ENCODE data around the gene SMPX. TPM values are rescaled to one million over a fixed set of nuclear protein-coding genes. Genes with fewer than 3 reads are reported as not detected.

The SMPX gene
- total RNA-seq, 2 experiments from 2014 or later = not detected

GRCh38 chrX:21741364-21741763 is 16.6 kb downstream of the SMPX start:
- Mint-ChIP-seq H3K27ac (no peak overlapping the region), H3K4me1 (ENCODE audit: low read depth) (no peaks in the 10 kb centered on the region), H3K27me3 (ENCODE audit: low read depth) (no peaks in the 10 kb centered on the region), H3K4me3 (no peak overlapping the region), H3K36me3 (ENCODE audit: low read depth) (no peaks in the 10 kb centered on the region), H3K9me3 (no peaks in the 10 kb centered on the region)
- intact Hi-C loops (cut with micrococcal nuclease) = loop anchor here (10.0 kb wide), 2 partner anchors 257 to 367 kb away; partner anchors contain the start of gene CNKSR2
- DNase-seq = no peak
- CTCF ChIA-PET = no interaction called here

GRCh38 chrX:21740329-21741274 is 17.3 kb downstream of the SMPX start:
- H3K36me3 Mint-ChIP-seq (ENCODE audit: low read depth) = no peaks in the 10 kb centered on the region
- H3K4me3 Mint-ChIP-seq = no peak overlapping the region
- H3K4me1 Mint-ChIP-seq (ENCODE audit: low read depth) = no peaks in the 10 kb centered on the region
- CTCF ChIA-PET = no interaction called here
- H3K27me3 Mint-ChIP-seq (ENCODE audit: low read depth) = no peaks in the 10 kb centered on the region
- intact Hi-C loops (cut with micrococcal nuclease) = loop anchor here (10.0 kb wide), 2 partner anchors 256 to 366 kb away; partner anchors contain the start of gene CNKSR2
- no peak for DNase-seq
- no peaks in the 10 kb centered on the region for H3K9me3 Mint-ChIP-seq
- no peak overlapping the region for H3K27ac Mint-ChIP-seq

GRCh38 chrX:21738950-21739287 is 19.0 kb downstream of the SMPX start:
- Mint-ChIP-seq H3K36me3 (ENCODE audit: low read depth) (no peaks in the 10 kb centered on the region), H3K27ac (no peak overlapping the region), H3K9me3 (no peaks in the 10 kb centered on the region), H3K27me3 (ENCODE audit: low read depth) (no peaks in the 10 kb centered on the region), H3K4me3 (no peak overlapping the region), H3K4me1 (ENCODE audit: low read depth) (no peaks in the 10 kb centered on the region)
- no peak for DNase-seq
- CTCF ChIA-PET = no interaction called here
- intact Hi-C loops (cut with micrococcal nuclease) = no loop called here

DNA sequence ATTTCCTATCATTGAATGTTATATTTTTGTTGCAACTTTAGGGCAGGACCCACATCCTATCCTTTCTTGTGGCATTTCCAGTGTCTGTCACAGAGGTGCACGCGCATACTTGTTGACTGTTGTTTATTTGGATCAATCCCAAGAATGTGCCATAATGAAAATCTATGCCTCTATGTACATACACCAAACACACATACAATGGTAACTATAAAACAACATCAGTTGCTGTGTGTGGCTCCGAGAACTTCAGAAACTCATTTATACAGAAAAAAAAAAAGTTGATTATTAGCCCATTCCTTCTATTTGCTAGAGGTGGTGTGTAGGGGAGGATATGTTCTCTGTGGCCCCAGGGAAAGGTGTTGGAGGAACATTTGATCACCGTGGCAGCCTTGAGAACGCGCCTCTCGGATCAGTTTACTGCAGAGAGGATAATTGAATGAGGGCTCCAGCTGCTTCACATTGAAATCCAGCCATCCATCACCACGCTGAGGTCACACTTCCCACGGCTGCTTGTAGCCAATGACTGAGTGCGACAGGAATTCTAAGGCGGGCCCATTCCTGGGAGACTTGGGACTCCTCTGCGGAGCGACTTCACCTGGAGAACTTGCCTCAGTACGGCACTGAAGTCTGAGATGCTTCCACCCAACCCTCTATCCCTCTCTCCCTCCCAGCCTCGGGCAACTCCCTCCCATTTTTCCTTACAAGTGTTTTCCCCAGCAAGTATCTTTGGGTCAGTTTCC is 19.5 kb downstream of the SMPX start:
- Mint-ChIP-seq H3K27me3 (ENCODE audit: low read depth) (no peaks in the 10 kb centered on the region), H3K4me1 (ENCODE audit: low read depth) (no peaks in the 10 kb centered on the region), H3K4me3 (no peak overlapping the region), H3K36me3 (ENCODE audit: low read depth) (no peaks in the 10 kb centered on the region), H3K9me3 (no peaks in the 10 kb centered on the region), H3K27ac (no peak overlapping the region)
- CTCF ChIA-PET = no interaction called here
- no peak for DNase-seq
- intact Hi-C loops (cut with micrococcal nuclease) = no loop called here

DNA sequence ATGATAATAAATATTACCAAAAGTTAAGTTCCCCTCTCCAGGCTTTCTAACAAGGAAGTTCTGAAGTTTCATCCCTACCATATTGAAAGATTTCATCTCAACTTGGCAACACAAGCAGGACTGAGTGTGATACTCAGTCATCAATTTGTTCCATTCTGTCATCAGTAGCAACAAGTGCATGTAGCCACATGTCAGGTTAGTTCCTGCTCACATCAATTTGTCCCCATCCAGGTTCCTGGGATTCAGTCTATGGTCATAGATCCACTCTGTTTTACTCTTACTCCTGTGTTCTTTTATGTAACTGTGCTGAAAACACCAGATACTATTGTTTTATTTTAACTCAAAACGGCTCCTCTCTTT is 22.2 kb downstream of the SMPX start:
- no peaks in the 10 kb centered on the region for H3K4me1 Mint-ChIP-seq (ENCODE audit: low read depth)
- CTCF ChIA-PET = no interaction called here
- no peak for DNase-seq
- H3K4me3 Mint-ChIP-seq = no peak overlapping the region
- H3K27me3 Mint-ChIP-seq (ENCODE audit: low read depth) = no peaks in the 10 kb centered on the region
- H3K36me3 Mint-ChIP-seq (ENCODE audit: low read depth) = no peaks in the 10 kb centered on the region
- H3K9me3 Mint-ChIP-seq = no peaks in the 10 kb centered on the region
- intact Hi-C loops (cut with micrococcal nuclease) = no loop called here
- no peak overlapping the region for H3K27ac Mint-ChIP-seq

- Mint-ChIP-seq H3K27me3 (ENCODE audit: low read depth) (no peaks in the 10 kb centered on the region), H3K4me3 (no peak overlapping the region), H3K27ac (no peak overlapping the region), H3K9me3 (no peaks in the 10 kb centered on the region), H3K4me1 (ENCODE audit: low read depth) (no peaks in the 10 kb centered on the region), H3K36me3 (ENCODE audit: low read depth) (no peaks in the 10 kb centered on the region)
- intact Hi-C loops (cut with micrococcal nuclease) = no loop called here
- no peak for DNase-seq
- CTCF ChIA-PET = no interaction called here
These were observed 22.7 kb downstream of the SMPX start for GRCh38 chrX:21735038-21735767.

GRCh38 chrX:21734175-21734574 is 23.7 kb downstream of the SMPX start:
- H3K27ac Mint-ChIP-seq = no peak overlapping the region

GRCh38 chrX:21733705-21734104 is 24.2 kb downstream of the SMPX start:
- H3K9me3 Mint-ChIP-seq = no peaks in the 10 kb centered on the region
- intact Hi-C loops (cut with micrococcal nuclease) = no loop called here
- no peaks in the 10 kb centered on the region for H3K36me3 Mint-ChIP-seq (ENCODE audit: low read depth)
- no peak overlapping the region for H3K27ac Mint-ChIP-seq
- DNase-seq = no peak
- H3K4me3 Mint-ChIP-seq = no peak overlapping the region
- H3K27me3 Mint-ChIP-seq (ENCODE audit: low read depth) = no peaks in the 10 kb centered on the region
- H3K4me1 Mint-ChIP-seq (ENCODE audit: low read depth) = no peaks in the 10 kb centered on the region
- CTCF ChIA-PET = no interaction called here

More at GRCh38 chrX:21734175-21734574, 23.7 kb downstream of the SMPX start:
- Mint-ChIP-seq H3K9me3 (no peaks in the 10 kb centered on the region), H3K27me3 (ENCODE audit: low read depth) (no peaks in the 10 kb centered on the region), H3K36me3 (ENCODE audit: low read depth) (no peaks in the 10 kb centered on the region), H3K4me3 (no peak overlapping the region), H3K4me1 (ENCODE audit: low read depth) (no peaks in the 10 kb centered on the region)
- DNase-seq = no peak
- CTCF ChIA-PET = no interaction called here
- intact Hi-C loops (cut with micrococcal nuclease) = no loop called here

- Mint-ChIP-seq H3K4me3 (no peak overlapping the region), H3K27me3 (ENCODE audit: low read depth) (peaks cover 4% of the 10 kb centered on the region), H3K4me1 (ENCODE audit: low read depth) (no peaks in the 10 kb centered on the region), H3K36me3 (ENCODE audit: low read depth) (no peaks in the 10 kb centered on the region), H3K27ac (no peak overlapping the region), H3K9me3 (no peaks in the 10 kb centered on the region)
- CTCF ChIA-PET = interaction anchor here (0.7 kb wide), 1 partner anchor 956 kb away, joined by 3 read pairs; no protein-coding TSS in a partner anchor
- intact Hi-C loops (cut with micrococcal nuclease) = no loop called here
- DNase-seq = no peak
These were observed 27.9 kb downstream of the SMPX start for GRCh38 chrX:21730026-21730425.

GRCh38 chrX:21728276-21728968 is 29.5 kb downstream of the SMPX start:
- no peak overlapping the region for H3K27ac Mint-ChIP-seq
- CTCF ChIA-PET = no interaction called here

DNA sequence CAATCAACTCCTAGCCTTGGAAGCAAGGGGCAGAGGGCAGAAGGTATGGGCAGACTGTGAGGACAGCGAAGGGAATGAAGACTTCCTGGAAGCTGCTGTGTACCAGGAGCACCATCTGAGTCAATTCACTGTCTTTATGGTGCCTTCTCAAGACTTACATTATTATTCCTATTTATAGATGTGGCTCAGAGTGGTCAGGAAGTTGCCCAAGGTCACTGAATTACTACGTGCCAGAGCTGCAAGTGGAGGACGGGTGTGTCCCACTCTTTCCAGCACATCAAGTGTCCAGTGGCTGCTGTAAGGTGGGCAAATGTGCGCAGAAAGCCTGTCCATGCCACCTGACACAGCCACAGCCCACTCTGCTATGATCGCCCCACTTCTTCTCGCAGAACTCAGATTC is 32.0 kb downstream of the SMPX start:
- CTCF ChIA-PET = interaction anchor here (0.9 kb wide), 2 partner anchors 695 to 1196 kb away, joined by 3 to 5 read pairs; no protein-coding TSS in a partner anchor
- Mint-ChIP-seq H3K36me3 (ENCODE audit: low read depth) (no peaks in the 10 kb centered on the region), H3K4me1 (ENCODE audit: low read depth) (no peaks in the 10 kb centered on the region), H3K9me3 (no peaks in the 10 kb centered on the region), H3K27me3 (ENCODE audit: low read depth) (peaks cover 4% of the 10 kb centered on the region), H3K27ac (no peak overlapping the region), H3K4me3 (no peak overlapping the region)
- DNase-seq = no peak
- intact Hi-C loops (cut with micrococcal nuclease) = loop anchor here (5.0 kb wide), 1 partner anchor 1194 kb away; no protein-coding TSS in a partner anchor

More at GRCh38 chrX:21728276-21728968, 29.5 kb downstream of the SMPX start:
- peaks cover 4% of the 10 kb centered on the region for H3K27me3 Mint-ChIP-seq (ENCODE audit: low read depth)
- no peaks in the 10 kb centered on the region for H3K9me3 Mint-ChIP-seq
- intact Hi-C loops (cut with micrococcal nuclease) = loop anchor here (5.0 kb wide), 1 partner anchor 1196 kb away; no protein-coding TSS in a partner anchor
- H3K36me3 Mint-ChIP-seq (ENCODE audit: low read depth) = no peaks in the 10 kb centered on the region
- H3K4me1 Mint-ChIP-seq (ENCODE audit: low read depth) = no peaks in the 10 kb centered on the region
- no peak overlapping the region for H3K4me3 Mint-ChIP-seq
- no peak for DNase-seq

GRCh38 chrX:21725496-21725895 is 32.4 kb downstream of the SMPX start:
- H3K27ac Mint-ChIP-seq = no peak overlapping the region
- peaks cover 4% of the 10 kb centered on the region for H3K27me3 Mint-ChIP-seq (ENCODE audit: low read depth)
- H3K4me3 Mint-ChIP-seq = no peak overlapping the region
- intact Hi-C loops (cut with micrococcal nuclease) = loop anchor here (5.0 kb wide), 1 partner anchor 1193 kb away; no protein-coding TSS in a partner anchor
- no peaks in the 10 kb centered on the region for H3K9me3 Mint-ChIP-seq
- H3K4me1 Mint-ChIP-seq (ENCODE audit: low read depth) = no peaks in the 10 kb centered on the region
- H3K36me3 Mint-ChIP-seq (ENCODE audit: low read depth) = no peaks in the 10 kb centered on the region
- DNase-seq = no peak
- CTCF ChIA-PET = interaction anchor here (0.9 kb wide), 2 partner anchors 695 to 1195 kb away, joined by 3 to 5 read pairs; no protein-coding TSS in a partner anchor
